Measurements from ENCODE around the gene PDCD1LG2.

Gene PDCD1LG2

GRCh38 chr9:5485378-5486085, 24.8 kb upstream of the PDCD1LG2 start:
- TF ChIP-seq CTCF (IDR thresholded peaks at IDR 0.05; ENCODE audit: insufficient read depth, low read depth, low read length, missing control alignments): no peak
- no peak overlapping the region for H3K4me3 ChIP-seq (ENCODE audit: low read depth, low read length)
- DNase-seq (ENCODE audit: low read depth): no peak

GRCh38 chr9:5486988-5487387, 23.3 kb upstream of the PDCD1LG2 start:
- no peak for DNase-seq (ENCODE audit: low read depth)
- no peak for TF ChIP-seq CTCF (IDR thresholded peaks at IDR 0.05; ENCODE audit: insufficient read depth, low read depth, low read length, missing control alignments)
- no peak overlapping the region for H3K4me3 ChIP-seq (ENCODE audit: low read depth, low read length)

GRCh38 chr9:5488221-5489008, 21.9 kb upstream of the PDCD1LG2 start:
- no peak for DNase-seq (ENCODE audit: low read depth)
- no peak overlapping the region for H3K4me3 ChIP-seq (ENCODE audit: low read depth, low read length)
- no peak for TF ChIP-seq CTCF (IDR thresholded peaks at IDR 0.05; ENCODE audit: insufficient read depth, low read depth, low read length, missing control alignments)

GRCh38 chr9:5489630-5490490, 20.5 kb upstream of the PDCD1LG2 start:
- H3K4me3 ChIP-seq (ENCODE audit: low read depth, low read length): no peak overlapping the region
- no peak for DNase-seq (ENCODE audit: low read depth)
- no peak for TF ChIP-seq CTCF (IDR thresholded peaks at IDR 0.05; ENCODE audit: insufficient read depth, low read depth, low read length, missing control alignments)

GRCh38 chr9:5492965-5493678, 17.2 kb upstream of the PDCD1LG2 start:
- peak; percentile 48 for DNase-seq (ENCODE audit: low read depth)
- peak overlapping the region; percentile 4 for H3K4me3 ChIP-seq (ENCODE audit: low read depth, low read length)
- no peak for TF ChIP-seq CTCF (IDR thresholded peaks at IDR 0.05; ENCODE audit: insufficient read depth, low read depth, low read length, missing control alignments)

Measured in GM12865 (cell line).